ENCODE results near the gene NLRP10.

NLRP10 gene

GRCh38 chr11:7941608-7942007 lies 23.6 kb downstream of the NLRP10 start, which contains the start of gene OR10A3:
TSS of gene OR10A3 (minus strand) at chr11:7941708. CDS start at chr11:7939520, 2,188 bp downstream.
- TF ChIP-seq CTCF (IDR thresholded peaks at IDR 0.05) = no peak
- H3K27me3 ChIP-seq = no peaks in the 10 kb centered on the region
- no peaks in the 10 kb centered on the region for H3K36me3 ChIP-seq
- no peaks in the 10 kb centered on the region for H3K4me1 ChIP-seq (ENCODE audit: control insufficient read depth in 1 of 2, insufficient read depth in 1 of 2, low read depth in 1 of 2, low read length in 1 of 2)
- no peaks in the 10 kb centered on the region for H3K9me3 ChIP-seq
- no peak within 1 kb of the TSS for H3K27ac ChIP-seq
- H3K4me3 ChIP-seq (ENCODE audit: low read depth in 1 of 2, low read length in 1 of 2) = no peak within 1 kb of the TSS

GRCh38 chr11:7941146-7941545 lies 24.1 kb downstream of the NLRP10 start:
- no peak overlapping the region for H3K4me3 ChIP-seq (ENCODE audit: low read depth in 1 of 2, low read length in 1 of 2)

GRCh38 chr11:7936615-7937014 lies 28.6 kb downstream of the NLRP10 start:
- Histone ChIP-seq H3K4me3 (ENCODE audit: low read depth in 1 of 2, low read length in 1 of 2) (no peak overlapping the region), H3K9me3 (no peaks in the 10 kb centered on the region), H3K4me1 (ENCODE audit: control insufficient read depth in 1 of 2, insufficient read depth in 1 of 2, low read depth in 1 of 2, low read length in 1 of 2) (no peaks in the 10 kb centered on the region), H3K27me3 (no peaks in the 10 kb centered on the region), H3K36me3 (no peaks in the 10 kb centered on the region), H3K27ac (no peak overlapping the region)
- no peak for TF ChIP-seq CTCF (IDR thresholded peaks at IDR 0.05)

More at GRCh38 chr11:7941146-7941545, 24.1 kb downstream of the NLRP10 start:
- Histone ChIP-seq H3K27me3 (no peaks in the 10 kb centered on the region), H3K27ac (no peak overlapping the region), H3K4me1 (ENCODE audit: control insufficient read depth in 1 of 2, insufficient read depth in 1 of 2, low read depth in 1 of 2, low read length in 1 of 2) (no peaks in the 10 kb centered on the region), H3K9me3 (no peaks in the 10 kb centered on the region), H3K36me3 (no peaks in the 10 kb centered on the region)
- no peak for TF ChIP-seq CTCF (IDR thresholded peaks at IDR 0.05)

GRCh38 chr11:7931168-7931567 lies 34.1 kb downstream of the NLRP10 start, which contains the start of gene OR10A6:
TSS of gene OR10A6 (minus strand) at chr11:7931268. CDS start at chr11:7928662, 2,606 bp downstream.
- Histone ChIP-seq H3K27ac (no peak within 1 kb of the TSS), H3K4me3 (ENCODE audit: low read depth in 1 of 2, low read length in 1 of 2) (no peak within 1 kb of the TSS), H3K27me3 (no peaks in the 10 kb centered on the region), H3K36me3 (no peaks in the 10 kb centered on the region), H3K9me3 (no peaks in the 10 kb centered on the region), H3K4me1 (ENCODE audit: control insufficient read depth in 1 of 2, insufficient read depth in 1 of 2, low read depth in 1 of 2, low read length in 1 of 2) (no peaks in the 10 kb centered on the region)
- no peak for TF ChIP-seq CTCF (IDR thresholded peaks at IDR 0.05)

GRCh38 chr11:7927635-7928034 lies 37.6 kb downstream of the NLRP10 start:
- Histone ChIP-seq H3K9me3 (no peaks in the 10 kb centered on the region), H3K27ac (no peak overlapping the region), H3K4me3 (ENCODE audit: low read depth in 1 of 2, low read length in 1 of 2) (no peak overlapping the region), H3K27me3 (no peaks in the 10 kb centered on the region), H3K4me1 (ENCODE audit: control insufficient read depth in 1 of 2, insufficient read depth in 1 of 2, low read depth in 1 of 2, low read length in 1 of 2) (no peaks in the 10 kb centered on the region), H3K36me3 (no peaks in the 10 kb centered on the region)
- TF ChIP-seq CTCF (IDR thresholded peaks at IDR 0.05) = no peak

- Histone ChIP-seq H3K4me1 (ENCODE audit: control insufficient read depth in 1 of 2, insufficient read depth in 1 of 2, low read depth in 1 of 2, low read length in 1 of 2) (no peaks in the 10 kb centered on the region), H3K4me3 (ENCODE audit: low read depth in 1 of 2, low read length in 1 of 2) (no peak overlapping the region), H3K27ac (no peak overlapping the region), H3K9me3 (no peaks in the 10 kb centered on the region), H3K36me3 (no peaks in the 10 kb centered on the region), H3K27me3 (no peaks in the 10 kb centered on the region)
- TF ChIP-seq CTCF (IDR thresholded peaks at IDR 0.05) = no peak
Measured at GRCh38 chr11:7924536-7924935, 40.7 kb downstream of the NLRP10 start.
